GM12892 (cell line): ENCODE results near the gene NPIPA7.
"Not testable (repeated sequence)": the region's sequence is repeated elsewhere in the genome, so short reads cannot be mapped to it uniquely, and the experiment has no call there.

Source experiments
- POLR2A ChIP-seq: IDR thresholded peaks from 2 replicates; pipeline ENCODE4 v1.6.1; 2011; ENCODE audit warnings: low read depth, low read length, control low read depth
- POLR2AphosphoS5 ChIP-seq: IDR thresholded peaks from 2 replicates; pipeline ENCODE4 v1.6.1; 2011; ENCODE audit warnings: low read depth, low read length, control low read depth

GRCh38 chr16:16431135-16431534, 52.2 kb downstream of the NPIPA7 start:
- TF ChIP-seq POLR2AphosphoS5, POLR2A: not testable (repeated sequence)
